Calu3 (cell line): Measurements from ENCODE around the gene SEC22A. TPM values are rescaled to one million over a fixed set of nuclear protein-coding genes. Genes with fewer than 3 reads are reported as not detected.

Experiments used
- BruUV-seq: library from RNA; stranded (reverse); fragments of 400-500 nt; replicated peaks from 2 replicates; lab custom pipeline; 2021; lab: Mats Ljungman, UMichigan
- CTCF ChIA-PET: fragments of 300-600 bp; sonication (Branson Sonifier 250); formaldehyde crosslinking; loops from one replicate; lab custom pipeline; 2022; ENCODE audit warnings: antibody characterized with exemption; lab: Charles Lee
- DNase-seq: peaks from one replicate; pipeline ENCODE4 v3.0.0; 2022
- H3K27ac Mint-ChIP-seq: one replicate; pipeline ENCODE4 v1.8.0; 2022; ENCODE audit warnings: mixed read lengths; ENCODE audit not compliant: unreplicated experiment
- H3K27me3 Mint-ChIP-seq: one replicate; pipeline ENCODE4 v1.8.0; 2022; ENCODE audit warnings: mixed read lengths; ENCODE audit not compliant: unreplicated experiment
- H3K36me3 Mint-ChIP-seq: one replicate; pipeline ENCODE4 v1.8.0; 2022; ENCODE audit warnings: mild to moderate bottlenecking, moderate library complexity, mixed read lengths; ENCODE audit not compliant: insufficient read depth, unreplicated experiment
- H3K4me1 Mint-ChIP-seq: one replicate; pipeline ENCODE4 v1.8.0; 2022; ENCODE audit warnings: mild to moderate bottlenecking, low read depth, mixed read lengths; ENCODE audit not compliant: unreplicated experiment
- H3K4me3 Mint-ChIP-seq: one replicate; pipeline ENCODE4 v1.8.0; 2022; ENCODE audit warnings: mild to moderate bottlenecking, low read depth, moderate library complexity, mixed read lengths; ENCODE audit not compliant: unreplicated experiment
- H3K9me3 Mint-ChIP-seq: one replicate; pipeline ENCODE4 v1.8.0; 2022; ENCODE audit warnings: low read depth, mixed read lengths; ENCODE audit not compliant: unreplicated experiment
- intact Hi-C: fragments of 100-400 bp; cut with micrococcal nuclease; formaldehyde crosslinking; loops from one replicate; pipeline ENCODE4 v1.10.0; 2022; ENCODE audit not compliant: unreplicated experiment
- total RNA-seq: library from RNA; stranded (reverse); gene quantifications from 2 replicates; pipeline ENCODE4 v1.2.3, GENCODE V29; 2022
- TF ChIP-seq, protein P1 (sequence below): fragments of 200-600 bp; IDR thresholded peaks from one replicate; pipeline ENCODE4 v1.8.0; 2022; ENCODE audit warnings: antibody characterized with exemption; ENCODE audit not compliant: unreplicated experiment

The SEC22A gene
- total RNA-seq, 1 experiment from 2014 or later = 18.6 TPM

- Mint-ChIP-seq H3K27ac (no peak overlapping the region), H3K4me3 (no peak overlapping the region), H3K4me1 (peaks cover 9% of the 10 kb centered on the region), H3K27me3 (no peaks in the 10 kb centered on the region), H3K36me3 (no peaks in the 10 kb centered on the region), H3K9me3 (no peaks in the 10 kb centered on the region)
- BruUV-seq = no TSS peak
- TF ChIP-seq, protein P1, sequence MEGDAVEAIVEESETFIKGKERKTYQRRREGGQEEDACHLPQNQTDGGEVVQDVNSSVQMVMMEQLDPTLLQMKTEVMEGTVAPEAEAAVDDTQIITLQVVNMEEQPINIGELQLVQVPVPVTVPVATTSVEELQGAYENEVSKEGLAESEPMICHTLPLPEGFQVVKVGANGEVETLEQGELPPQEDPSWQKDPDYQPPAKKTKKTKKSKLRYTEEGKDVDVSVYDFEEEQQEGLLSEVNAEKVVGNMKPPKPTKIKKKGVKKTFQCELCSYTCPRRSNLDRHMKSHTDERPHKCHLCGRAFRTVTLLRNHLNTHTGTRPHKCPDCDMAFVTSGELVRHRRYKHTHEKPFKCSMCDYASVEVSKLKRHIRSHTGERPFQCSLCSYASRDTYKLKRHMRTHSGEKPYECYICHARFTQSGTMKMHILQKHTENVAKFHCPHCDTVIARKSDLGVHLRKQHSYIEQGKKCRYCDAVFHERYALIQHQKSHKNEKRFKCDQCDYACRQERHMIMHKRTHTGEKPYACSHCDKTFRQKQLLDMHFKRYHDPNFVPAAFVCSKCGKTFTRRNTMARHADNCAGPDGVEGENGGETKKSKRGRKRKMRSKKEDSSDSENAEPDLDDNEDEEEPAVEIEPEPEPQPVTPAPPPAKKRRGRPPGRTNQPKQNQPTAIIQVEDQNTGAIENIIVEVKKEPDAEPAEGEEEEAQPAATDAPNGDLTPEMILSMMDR = no peak
- intact Hi-C loops = no loop called here
- no peak for DNase-seq
- CTCF ChIA-PET = no interaction called here
Measured at GRCh38 chr3:123277106-123277505, 75.4 kb downstream of the SEC22A start.

DNA sequence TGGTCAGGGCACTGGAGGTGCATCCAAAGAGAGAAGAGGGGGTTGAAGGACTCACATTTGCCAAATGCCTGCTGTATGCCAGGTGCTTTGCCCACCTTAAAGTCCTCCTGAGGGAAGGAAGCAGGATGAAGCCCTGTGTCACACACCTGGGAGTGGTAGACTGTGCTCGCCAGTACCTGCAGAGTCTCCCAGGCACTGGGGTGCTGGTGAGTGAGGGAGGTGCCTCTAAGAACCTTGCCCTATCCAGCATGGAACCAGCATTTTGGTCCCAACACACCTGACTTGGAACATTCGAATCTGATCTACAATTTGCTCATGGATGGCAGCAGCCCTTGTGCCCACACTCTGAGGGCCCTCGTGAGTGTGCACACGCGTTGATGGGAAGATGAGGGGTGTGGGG lies 76.7 kb downstream of the SEC22A start:
- TF ChIP-seq, protein P1 = no peak
- no peaks in the 10 kb centered on the region for H3K36me3 Mint-ChIP-seq
- CTCF ChIA-PET = no interaction called here
- no peak overlapping the region for H3K27ac Mint-ChIP-seq
- no peak for DNase-seq
- BruUV-seq = no TSS peak
- intact Hi-C loops = no loop called here
- no peaks in the 10 kb centered on the region for H3K27me3 Mint-ChIP-seq
- no peak overlapping the region for H3K4me3 Mint-ChIP-seq
- H3K4me1 Mint-ChIP-seq = peaks cover 2% of the 10 kb centered on the region
- H3K9me3 Mint-ChIP-seq = no peaks in the 10 kb centered on the region

DNA sequence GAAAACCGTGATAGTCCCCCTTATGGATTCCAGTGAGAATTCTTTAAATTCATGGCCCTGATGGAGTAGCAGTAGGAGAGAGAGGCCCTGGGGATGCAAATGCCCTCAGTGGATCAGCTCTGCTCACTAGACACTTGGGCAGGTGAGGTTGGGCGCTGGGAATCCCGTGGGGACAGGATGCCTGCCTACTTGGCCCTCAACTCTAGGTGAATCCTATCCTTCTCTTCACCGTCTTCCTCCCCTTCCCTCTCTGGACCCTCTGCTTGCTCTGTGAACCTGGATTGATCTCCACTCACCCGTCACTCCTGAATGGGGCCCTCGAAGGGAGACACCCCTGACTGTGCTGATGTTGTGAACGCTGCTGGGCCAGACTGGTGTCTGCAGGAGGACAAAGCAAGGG lies 77.4 kb downstream of the SEC22A start:
- no peak for DNase-seq
- no peak overlapping the region for H3K4me3 Mint-ChIP-seq
- H3K4me1 Mint-ChIP-seq = no peaks in the 10 kb centered on the region
- no peaks in the 10 kb centered on the region for H3K36me3 Mint-ChIP-seq
- BruUV-seq = no TSS peak
- CTCF ChIA-PET = no interaction called here
- H3K27ac Mint-ChIP-seq = no peak overlapping the region
- intact Hi-C loops = no loop called here
- H3K27me3 Mint-ChIP-seq = no peaks in the 10 kb centered on the region
- TF ChIP-seq, protein P1 = no peak
- H3K9me3 Mint-ChIP-seq = no peaks in the 10 kb centered on the region

GRCh38 chr3:123281406-123281805 lies 79.7 kb downstream of the SEC22A start:
- CTCF ChIA-PET = no interaction called here
- Mint-ChIP-seq H3K9me3 (no peaks in the 10 kb centered on the region), H3K4me3 (no peak overlapping the region), H3K36me3 (no peaks in the 10 kb centered on the region), H3K27me3 (no peaks in the 10 kb centered on the region), H3K27ac (no peak overlapping the region), H3K4me1 (no peaks in the 10 kb centered on the region)
- no peak for DNase-seq
- BruUV-seq = no TSS peak
- TF ChIP-seq, protein P1 = no peak
- intact Hi-C loops = no loop called here

- H3K4me1 Mint-ChIP-seq = no peaks in the 10 kb centered on the region
- no TSS peak for BruUV-seq
- CTCF ChIA-PET = no interaction called here
- H3K27me3 Mint-ChIP-seq = peaks cover 5% of the 10 kb centered on the region
- H3K36me3 Mint-ChIP-seq = no peaks in the 10 kb centered on the region
- no peak overlapping the region for H3K4me3 Mint-ChIP-seq
- no peak for DNase-seq
- no peak overlapping the region for H3K27ac Mint-ChIP-seq
- intact Hi-C loops = no loop called here
- no peaks in the 10 kb centered on the region for H3K9me3 Mint-ChIP-seq
- TF ChIP-seq, protein P1 = no peak
Measured at GRCh38 chr3:123281929-123282328, 80.2 kb downstream of the SEC22A start.
